AG09309 (cell line): ENCODE results near the gene KCNK6.
A peak's percentile ranks its signal among the peaks of the same experiment; 100 is the strongest.
"Not testable (repeated sequence)": the region's sequence is repeated elsewhere in the genome, so short reads cannot be mapped to it uniquely, and the experiment has no call there.

ENCODE experiments used
- DNase-seq: peaks from one replicate; pipeline ENCODE4 v3.0.0-alpha.2; 2010; ENCODE audit warnings: low read depth
- H3K4me3 ChIP-seq: 2 replicates; pipeline ENCODE4 v1.5.1; 2011; ENCODE audit warnings: mild to moderate bottlenecking, low read depth, low read length, moderate library complexity; ENCODE audit not compliant: control insufficient read depth
- TF ChIP-seq, protein P1 (sequence below): IDR thresholded peaks from 2 replicates; pipeline ENCODE4 v1.5.1; 2011; ENCODE audit warnings: mild to moderate bottlenecking, low read depth, low read length, inconsistent platforms; ENCODE audit not compliant: insufficient read depth, control insufficient read depth; ENCODE audit errors: missing control alignments

Gene KCNK6

DNA sequence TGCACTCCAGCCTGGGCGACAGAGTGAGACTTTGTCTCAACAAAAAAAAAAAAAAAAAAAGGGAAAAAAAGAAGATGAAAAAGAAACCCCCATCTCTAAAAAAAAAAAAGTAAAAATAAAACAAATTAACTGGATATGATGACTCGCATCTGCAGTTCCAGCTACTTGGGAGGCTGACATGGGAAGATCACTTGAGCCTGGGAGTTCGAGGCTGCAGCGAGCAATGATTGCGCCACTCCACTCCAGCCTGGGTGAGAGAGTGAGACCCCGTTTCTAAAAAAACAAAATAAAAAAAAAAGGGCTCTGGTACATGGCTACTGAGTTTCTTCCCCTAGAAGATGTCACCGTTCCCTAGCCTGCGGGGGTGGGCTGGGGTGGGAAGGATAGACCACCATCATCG is 13.6 kb downstream of the KCNK6 start:
- H3K4me3 ChIP-seq: no peak overlapping the region
- no peak for DNase-seq
- TF ChIP-seq, protein P1, sequence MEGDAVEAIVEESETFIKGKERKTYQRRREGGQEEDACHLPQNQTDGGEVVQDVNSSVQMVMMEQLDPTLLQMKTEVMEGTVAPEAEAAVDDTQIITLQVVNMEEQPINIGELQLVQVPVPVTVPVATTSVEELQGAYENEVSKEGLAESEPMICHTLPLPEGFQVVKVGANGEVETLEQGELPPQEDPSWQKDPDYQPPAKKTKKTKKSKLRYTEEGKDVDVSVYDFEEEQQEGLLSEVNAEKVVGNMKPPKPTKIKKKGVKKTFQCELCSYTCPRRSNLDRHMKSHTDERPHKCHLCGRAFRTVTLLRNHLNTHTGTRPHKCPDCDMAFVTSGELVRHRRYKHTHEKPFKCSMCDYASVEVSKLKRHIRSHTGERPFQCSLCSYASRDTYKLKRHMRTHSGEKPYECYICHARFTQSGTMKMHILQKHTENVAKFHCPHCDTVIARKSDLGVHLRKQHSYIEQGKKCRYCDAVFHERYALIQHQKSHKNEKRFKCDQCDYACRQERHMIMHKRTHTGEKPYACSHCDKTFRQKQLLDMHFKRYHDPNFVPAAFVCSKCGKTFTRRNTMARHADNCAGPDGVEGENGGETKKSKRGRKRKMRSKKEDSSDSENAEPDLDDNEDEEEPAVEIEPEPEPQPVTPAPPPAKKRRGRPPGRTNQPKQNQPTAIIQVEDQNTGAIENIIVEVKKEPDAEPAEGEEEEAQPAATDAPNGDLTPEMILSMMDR: no peak

DNA sequence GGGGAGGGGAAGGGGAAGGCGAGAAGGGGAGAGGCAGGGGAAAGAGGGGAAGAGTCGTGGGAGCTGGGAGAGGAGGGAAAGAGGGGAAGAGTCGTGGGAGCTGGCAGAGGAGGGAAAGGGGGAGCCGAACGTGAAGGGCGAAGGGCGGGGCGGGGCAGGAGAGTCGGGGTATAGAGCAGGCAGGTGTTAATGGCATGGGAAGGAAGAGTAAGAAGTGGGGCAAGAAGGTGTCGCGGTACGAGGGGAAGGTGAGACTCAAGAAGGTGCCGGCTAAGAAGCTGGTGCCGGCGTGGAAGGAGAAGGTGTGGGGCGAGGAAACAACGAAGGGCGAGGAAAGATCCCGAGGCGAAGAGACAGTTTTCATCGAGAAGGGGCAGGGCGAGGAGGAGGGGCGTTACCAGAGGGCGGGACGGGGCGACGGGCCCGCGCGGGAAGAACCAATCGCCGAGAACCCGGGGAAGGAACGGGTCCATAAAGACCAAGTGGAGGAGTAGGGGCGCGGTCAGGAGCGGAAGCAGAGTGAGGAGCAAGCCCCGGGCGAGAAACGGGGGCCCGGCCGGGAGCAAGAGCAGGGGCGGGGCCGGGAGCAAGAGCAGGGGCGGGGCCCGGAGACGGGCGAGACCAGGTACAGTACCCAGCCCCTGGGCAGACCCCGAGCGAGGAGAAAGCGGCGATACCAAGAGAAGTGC is 16.4 kb downstream of the KCNK6 start:
- TF ChIP-seq, protein P1: no peak
- H3K4me3 ChIP-seq: peak overlapping the region; percentile 67

DNA sequence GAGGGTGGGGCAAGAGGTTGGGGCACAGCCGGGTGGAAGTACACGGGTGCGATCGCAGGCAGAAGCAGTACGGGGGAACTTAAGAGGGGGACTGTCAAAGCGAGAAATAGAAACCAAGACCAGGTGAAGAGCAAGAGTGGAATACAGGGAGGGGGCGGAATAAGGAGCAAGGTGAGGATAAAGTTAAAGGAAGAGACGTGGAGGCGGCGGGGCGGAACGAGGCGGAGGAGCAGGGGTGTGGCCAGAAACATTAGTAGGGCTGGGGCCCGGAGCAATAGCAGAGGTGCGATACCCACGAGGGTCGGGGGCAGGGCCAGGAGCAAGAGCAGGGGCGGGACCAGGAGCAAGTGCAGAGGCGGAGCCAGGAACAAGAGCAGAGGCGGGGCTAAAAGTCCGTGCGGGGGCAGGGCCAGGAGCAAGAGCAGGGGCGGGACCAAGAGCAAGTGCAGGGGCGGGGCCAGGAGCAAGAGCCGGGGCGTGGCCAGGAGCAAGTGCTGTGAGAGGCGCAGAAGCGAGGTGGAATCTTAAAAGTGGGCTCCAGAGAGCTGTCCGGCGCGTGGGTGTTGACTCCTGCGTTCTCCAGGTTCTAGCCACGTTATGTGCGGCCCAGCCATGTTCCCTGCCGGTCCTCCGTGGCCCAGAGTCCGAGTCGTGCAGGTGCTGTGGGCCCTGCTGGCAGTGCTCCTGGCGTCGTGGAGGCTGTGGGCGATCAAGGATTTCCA is 17.2 kb downstream of the KCNK6 start:
- DNase-seq: no peak
- TF ChIP-seq, protein P1: no peak
- H3K4me3 ChIP-seq: peak overlapping the region; percentile 67

More for the DNA sequence above, 16.4 kb downstream of the KCNK6 start:
- DNase-seq: peak; percentile 64

DNA sequence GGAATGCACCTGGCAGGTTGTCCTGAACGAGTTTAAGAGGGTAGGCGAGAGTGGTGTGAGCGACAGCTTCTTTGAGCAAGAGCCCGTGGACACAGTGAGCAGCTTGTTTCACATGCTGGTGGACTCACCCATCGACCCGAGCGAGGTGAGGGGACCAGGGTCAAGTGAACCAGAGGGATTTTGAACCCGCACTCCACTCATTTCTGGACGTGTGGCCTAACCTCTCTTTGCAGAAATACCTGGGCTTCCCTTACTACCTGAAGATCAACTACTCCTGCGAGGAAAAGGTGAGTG is 17.7 kb downstream of the KCNK6 start:
- TF ChIP-seq, protein P1: no peak
- H3K4me3 ChIP-seq: peak overlapping the region; percentile 67; the same call in 1 of the 2 replicates
- no peak for DNase-seq

DNA sequence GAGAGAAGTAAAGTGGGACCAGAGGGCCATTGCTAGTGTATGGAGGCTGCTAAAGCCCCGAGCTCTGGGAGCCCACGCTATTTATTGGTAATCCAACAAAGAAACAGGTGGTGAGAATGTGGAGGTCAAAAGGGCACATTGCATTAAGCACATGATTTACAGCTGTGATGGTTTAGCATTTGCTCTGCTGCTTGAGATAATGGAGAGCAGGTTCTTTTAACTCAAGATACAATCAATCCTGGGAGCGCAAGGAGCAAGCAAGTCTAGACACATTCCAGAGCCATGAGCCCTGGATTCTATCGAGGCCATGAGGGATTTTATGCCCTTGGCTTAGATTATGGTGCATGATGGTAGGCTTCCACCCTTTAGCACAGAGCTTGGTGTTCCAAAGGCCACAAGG is 19.4 kb downstream of the KCNK6 start:
- DNase-seq: not testable (repeated sequence)

DNA sequence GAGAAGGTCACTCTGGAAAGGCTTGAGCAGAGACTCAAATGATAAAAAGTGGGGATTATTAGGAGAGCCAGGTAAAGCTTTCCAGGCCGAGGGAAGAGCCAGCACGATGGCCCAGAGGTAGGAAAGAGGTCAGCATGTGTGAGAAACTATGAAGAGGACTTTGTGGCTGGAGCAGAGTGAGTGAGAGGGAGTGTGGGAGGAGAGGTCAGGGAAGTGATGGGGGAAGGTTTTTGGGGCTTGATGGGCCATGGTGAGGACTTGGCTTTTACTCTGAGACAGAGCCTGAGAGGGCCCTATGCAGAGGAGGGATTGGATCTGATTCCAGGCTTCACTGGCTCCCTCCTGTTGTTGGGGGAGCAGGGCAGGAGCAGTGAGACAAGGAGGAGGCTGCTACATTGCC is 21.3 kb downstream of the KCNK6 start:
- no peak for DNase-seq
- TF ChIP-seq, protein P1: no peak
- H3K4me3 ChIP-seq: no peak overlapping the region

More for the DNA sequence above, 19.4 kb downstream of the KCNK6 start:
- not testable (repeated sequence) for H3K4me3 ChIP-seq

DNA sequence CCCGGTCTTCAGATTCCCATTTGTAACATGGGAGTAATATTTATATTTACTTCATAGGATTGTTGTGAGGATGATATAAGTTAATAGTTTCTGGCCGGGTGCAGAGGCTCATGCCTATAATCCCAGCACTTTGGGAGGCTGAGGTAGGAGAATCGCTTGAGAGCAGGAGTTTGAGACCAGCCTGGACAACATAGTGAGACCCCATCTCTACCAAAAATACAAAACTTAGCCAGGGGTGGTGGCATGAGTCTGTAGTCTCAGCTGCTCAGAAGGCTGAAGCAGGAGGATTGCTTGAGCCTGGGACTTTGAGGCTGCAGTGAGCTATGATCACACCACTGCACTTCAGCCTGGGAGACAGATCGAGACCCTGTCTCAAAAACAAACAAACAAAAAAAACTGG is 27.2 kb downstream of the KCNK6 start:
- TF ChIP-seq, protein P1: no peak
- DNase-seq: no peak
- H3K4me3 ChIP-seq: no peak overlapping the region
